Left colon (tissue), 2 donors: ENCODE data around the gene C22orf39. TPM values are rescaled to one million over a fixed set of nuclear protein-coding genes. Genes with fewer than 3 reads are reported as not detected.
A peak's percentile ranks its signal among the peaks of the same experiment; 100 is the strongest.

Experiments
- ATAC-seq: fragments of 200-7000 bp; cut with Tn5 transposase; one replicate; pipeline ENCODE4 v1.9.1; 2020; ENCODE audit warnings: mild to moderate bottlenecking, moderate library complexity
- DNase-seq, 2 donors: peaks; one replicate each; pipeline ENCODE4 v3.0.0-alpha.2; 2020
- intact Hi-C, 2 donors: fragments of 100-400 bp; cut with DNase I in 1 of 2; cut with micrococcal nuclease in 1 of 2; formaldehyde crosslinking; loops; one replicate each; pipeline versions ENCODE4 v1.11.2 to v1.14.0; 2022; cut with DNase I, micrococcal nuclease
- total RNA-seq, 2 donors: library from RNA; stranded (reverse); fragmentation: NEBNext Ultra II Directional; extraction: Animal tissue kit (Norgen Biotek cat#: 25700); gene quantifications; one replicate each; pipeline ENCODE4 v1.2.1, GENCODE V29; 2021
- donor health status: DM: no; HTN: no; CAD: no.
- donor health status: DM: yes; HTN: yes; CAD: no.

Gene C22orf39
- total RNA-seq, 2 donors from 2014 or later, result 20.1 to 23.4 TPM

DNA sequence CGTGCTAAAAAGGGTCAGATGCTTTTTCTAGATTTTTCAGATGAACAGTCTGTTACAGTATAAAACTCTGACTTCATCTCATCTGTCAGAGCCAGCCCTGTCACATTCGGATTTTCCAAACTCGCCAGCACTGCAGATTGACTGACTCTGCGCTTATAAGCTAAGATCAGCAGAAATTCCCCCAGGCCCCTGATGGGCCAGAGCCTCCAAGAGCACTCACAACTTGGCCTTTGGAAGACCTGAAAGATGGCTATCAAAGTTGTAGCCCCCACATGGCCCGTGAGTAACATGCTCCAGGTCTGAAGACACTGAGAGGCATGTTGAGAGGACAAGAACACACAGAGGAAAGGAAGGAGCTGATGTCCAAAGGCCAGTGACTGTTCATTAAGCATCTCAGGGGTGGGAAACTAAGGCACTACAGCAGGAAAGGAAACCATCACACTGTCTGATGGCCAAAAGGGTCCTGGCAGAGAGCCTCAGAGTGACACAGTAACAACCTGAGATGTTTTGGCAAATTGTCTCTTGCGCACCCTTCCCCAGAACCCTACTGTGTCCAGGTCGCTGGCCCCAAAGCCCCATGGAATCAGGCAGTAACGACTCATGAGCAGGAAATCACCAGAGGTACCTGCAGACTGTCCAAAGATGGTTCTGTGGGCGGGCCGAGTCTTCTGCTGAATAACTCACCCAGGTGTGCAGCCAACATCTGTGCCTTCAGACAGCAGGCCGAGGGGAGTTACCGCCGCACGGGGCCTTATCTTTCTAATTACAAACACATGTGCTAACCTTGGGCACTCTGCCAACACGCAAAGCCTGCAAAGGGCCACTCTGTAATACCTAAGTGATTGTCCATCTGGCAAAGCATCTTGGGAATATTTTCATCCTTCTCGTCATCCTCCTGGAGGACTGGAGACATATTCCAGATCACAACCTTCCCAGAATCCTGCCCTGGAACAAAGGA is 39.6 kb downstream of the C22orf39 start:
- intact Hi-C loops, result no loop called here
- peak; percentile 51 for ATAC-seq
- peak in 1 of 2 donors; percentile 26 for DNase-seq

- DNase-seq (no peak), ATAC-seq (no peak)
- intact Hi-C loops, result no loop called here
Observed at GRCh38 chr22:19406846-19407245, 40.7 kb downstream of the C22orf39 start.

DNA sequence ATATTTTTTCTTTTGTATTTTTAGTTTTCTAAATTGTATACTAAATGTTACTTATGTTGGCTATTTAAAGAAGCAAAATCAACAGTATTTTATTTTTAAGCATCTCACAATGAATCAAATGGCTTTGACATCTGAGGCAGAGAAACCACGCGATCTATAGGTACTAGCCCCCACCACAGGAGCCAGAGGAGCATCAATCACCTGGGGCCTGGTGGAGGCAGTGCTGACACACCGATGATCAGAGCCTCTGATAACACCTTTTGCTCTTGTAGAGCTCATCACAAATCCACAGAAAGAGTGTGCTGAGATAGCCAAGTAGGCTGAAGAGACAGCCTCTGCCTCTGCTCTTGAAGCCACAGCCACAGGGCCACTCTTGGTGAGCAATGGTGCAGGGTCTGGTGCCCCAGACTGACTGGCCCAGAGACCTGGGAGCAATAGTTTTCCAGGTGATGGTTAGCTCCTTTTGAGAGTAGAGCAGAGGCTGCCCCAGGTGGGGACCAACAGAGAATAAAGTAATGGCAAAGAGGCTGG is 41.2 kb downstream of the C22orf39 start:
- ATAC-seq (no peak), DNase-seq (no peak)
- intact Hi-C loops, result no loop called here

DNA sequence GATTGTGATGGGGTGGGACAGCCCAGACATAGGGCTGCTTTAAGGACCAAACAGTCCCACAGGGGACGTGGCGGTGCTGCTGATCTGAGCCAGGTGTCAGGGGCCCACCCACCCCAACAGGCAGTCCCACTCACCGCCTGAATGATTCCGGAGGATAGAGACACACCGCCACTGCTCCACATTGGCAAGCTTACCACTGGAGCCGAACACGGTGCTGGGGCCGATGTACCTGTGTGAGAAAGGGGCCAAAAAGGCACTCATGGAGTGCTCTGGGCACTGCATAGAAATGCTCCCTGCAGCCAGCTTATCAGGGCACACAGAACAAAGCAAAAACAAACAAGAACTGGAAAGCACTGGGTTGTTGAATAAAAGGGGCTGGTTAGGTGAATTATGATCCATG is 41.9 kb downstream of the C22orf39 start:
- DNase-seq (no peak), ATAC-seq (no peak)
- intact Hi-C loops, result no loop called here

DNA sequence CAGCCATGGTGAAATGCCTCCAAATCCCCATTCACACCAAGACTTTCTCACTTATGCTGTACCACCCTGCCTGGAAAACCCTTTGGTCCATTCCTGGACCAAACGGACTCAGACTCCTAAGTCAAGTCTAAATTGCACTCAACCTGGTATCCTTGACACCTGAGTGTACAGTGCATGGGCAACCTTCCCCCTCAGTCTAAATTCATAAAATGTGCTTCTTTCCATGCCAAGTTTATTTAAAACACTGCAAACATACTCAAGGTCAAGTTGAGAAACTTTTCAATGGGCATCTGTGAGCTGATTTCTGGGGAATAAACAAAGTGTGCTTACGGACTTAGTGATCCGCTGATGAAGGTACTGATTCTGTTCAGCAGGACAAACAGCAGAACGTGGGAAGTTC is 42.4 kb downstream of the C22orf39 start:
- no peak for ATAC-seq
- intact Hi-C loops, result no loop called here

DNA sequence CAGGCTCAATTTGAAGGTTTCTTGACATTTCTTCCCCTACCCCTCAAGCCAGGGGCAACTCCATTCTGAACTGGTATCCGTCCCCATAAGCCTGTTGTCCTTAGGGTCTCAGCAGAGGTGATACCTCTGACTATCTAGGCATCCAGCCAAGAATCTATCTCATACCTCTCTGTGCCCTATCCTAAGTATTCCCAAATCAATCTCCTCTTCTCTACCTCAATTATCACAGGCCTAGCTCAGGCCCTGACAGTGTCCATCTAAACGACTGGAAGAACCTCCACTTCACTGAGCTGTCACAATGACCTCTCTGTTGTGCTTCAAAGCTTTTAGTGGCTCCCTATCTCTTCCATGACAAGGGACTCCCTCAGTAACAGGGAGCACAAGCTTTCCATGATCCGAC is 42.8 kb downstream of the C22orf39 start:
- ATAC-seq (no peak), DNase-seq (no peak)
- intact Hi-C loops, result no loop called here

More for the DNA sequence above, 42.4 kb downstream of the C22orf39 start:
- DNase-seq, result no peak

- DNase-seq (no peak), ATAC-seq (no peak)
- intact Hi-C loops, result no loop called here
Observed at GRCh38 chr22:19402642-19403191, 44.8 kb downstream of the C22orf39 start.

GRCh38 chr22:19401483-19401882 is 46.0 kb downstream of the C22orf39 start:
- intact Hi-C loops, result no loop called here
- ATAC-seq (no peak), DNase-seq (no peak)

DNA sequence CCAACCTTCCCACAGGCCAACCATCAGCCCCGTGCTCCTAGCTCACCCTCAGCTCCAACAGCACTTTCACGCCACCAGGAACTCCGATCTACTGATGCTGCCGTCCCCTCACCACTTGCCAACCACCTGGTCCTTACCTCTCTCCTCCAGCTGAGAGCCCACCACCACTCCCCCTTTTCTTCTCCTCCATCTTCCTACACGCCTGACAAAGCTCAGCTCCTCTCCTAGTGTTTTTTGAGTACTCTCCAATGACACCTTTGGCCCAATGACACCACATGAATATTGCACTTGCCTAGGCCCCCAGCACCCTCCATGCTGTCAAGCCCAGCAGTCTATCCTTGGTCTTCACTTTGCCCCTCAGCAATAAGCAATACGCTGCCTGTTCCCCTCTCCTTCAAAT is 46.6 kb downstream of the C22orf39 start:
- intact Hi-C loops, result no loop called here
- no peak for DNase-seq
- no peak for ATAC-seq

- intact Hi-C loops, result no loop called here
- DNase-seq (no peak), ATAC-seq (no peak)
Observed at GRCh38 chr22:19398652-19399051, 48.9 kb downstream of the C22orf39 start.

GRCh38 chr22:19398206-19398605 is 49.3 kb downstream of the C22orf39 start:
- ATAC-seq, result peak; percentile 64
- intact Hi-C loops, result no loop called here
- DNase-seq, result no peak

DNA sequence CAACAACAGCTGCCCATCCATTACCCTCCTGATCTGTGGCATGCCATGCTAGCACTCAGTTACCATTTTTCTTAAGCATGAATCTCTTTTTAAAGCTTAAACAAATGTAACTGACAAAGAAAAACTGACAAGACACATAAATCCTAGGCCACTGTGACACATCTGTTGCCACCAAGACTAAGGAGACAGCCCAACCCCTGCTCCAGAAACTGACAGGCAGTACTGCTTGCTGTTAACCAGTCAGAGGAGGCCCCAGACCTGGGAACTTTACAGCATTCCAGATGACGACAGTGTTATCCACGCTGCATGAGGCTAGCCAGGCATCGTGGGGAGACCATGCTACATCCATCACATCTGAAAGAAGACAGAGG is 49.8 kb downstream of the C22orf39 start:
- intact Hi-C loops, result no loop called here
- no peak for ATAC-seq
- DNase-seq, result no peak

GRCh38 chr22:19396934-19397733 is 50.4 kb downstream of the C22orf39 start:
- ATAC-seq, result no peak
- intact Hi-C loops, result no loop called here
- DNase-seq, result no peak

GRCh38 chr22:19396561-19396933 is 51.0 kb downstream of the C22orf39 start:
- DNase-seq (no peak), ATAC-seq (no peak)
- intact Hi-C loops, result no loop called here

- intact Hi-C loops, result no loop called here
Observed at GRCh38 chr22:19395276-19395675, 52.2 kb downstream of the C22orf39 start.

DNA sequence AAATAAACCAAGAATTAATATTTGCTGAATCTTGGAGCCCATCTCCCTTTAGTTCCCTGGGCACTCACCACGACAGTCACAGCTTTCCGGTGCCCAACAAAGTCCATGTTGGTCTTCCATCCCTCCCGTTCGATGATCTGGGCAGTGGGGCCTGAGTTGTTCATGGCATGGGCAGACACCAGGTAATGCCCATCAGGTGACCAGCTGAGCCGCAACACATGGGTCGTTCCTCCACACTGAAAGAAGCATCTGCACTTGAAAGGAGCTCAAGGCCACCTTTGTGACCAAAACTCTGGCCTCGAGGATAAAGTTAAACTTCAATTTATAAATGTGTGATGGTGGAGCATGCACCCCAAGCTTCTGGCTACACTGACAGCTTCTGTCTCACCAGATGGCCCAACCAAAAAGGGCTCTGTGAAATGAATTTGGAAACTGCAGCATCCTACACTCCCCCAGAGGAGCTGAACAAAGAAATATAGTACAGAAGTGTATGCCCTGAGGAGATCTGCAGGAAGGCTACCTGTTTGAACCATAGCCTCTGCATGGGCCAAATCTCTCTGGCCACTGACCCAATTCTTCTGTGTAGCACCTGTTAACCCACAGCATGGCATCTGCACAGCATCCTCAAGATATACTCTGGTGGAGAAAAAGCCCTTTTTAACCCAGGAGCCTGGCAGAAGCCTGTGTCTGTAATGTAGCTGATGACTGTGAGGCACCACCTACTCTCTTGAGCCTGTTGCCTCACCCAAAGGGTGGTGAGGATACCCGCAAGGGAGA is 53.0 kb downstream of the C22orf39 start:
- DNase-seq (no peak), ATAC-seq (no peak)
- intact Hi-C loops, result no loop called here

More at GRCh38 chr22:19395276-19395675, 52.2 kb downstream of the C22orf39 start:
- DNase-seq (no peak), ATAC-seq (no peak)

GRCh38 chr22:19393704-19394103 is 53.8 kb downstream of the C22orf39 start:
- ATAC-seq, result no peak
- no peak for DNase-seq
- intact Hi-C loops, result no loop called here
